GM06990 (cell line): Measurements from ENCODE around the gene MICAL3.

ENCODE experiments used
- DNase-seq: peaks from one replicate; pipeline ENCODE4 v3.0.0-alpha.2; 2011; ENCODE audit not compliant: insufficient read length; ENCODE audit errors: extremely low read depth
- H3K27me3 ChIP-seq: replicated peaks from 2 replicates; pipeline ENCODE4 v1.6.0; 2011; ENCODE audit warnings: low read length; ENCODE audit not compliant: control insufficient read depth, insufficient read depth
- H3K36me3 ChIP-seq: 2 replicates; pipeline ENCODE4 v1.5.1; 2011; ENCODE audit warnings: low read length; ENCODE audit not compliant: control insufficient read depth, insufficient read depth
- H3K4me3 ChIP-seq: replicated peaks from 2 replicates; pipeline ENCODE4 v1.5.1; 2011; ENCODE audit warnings: low read depth, mild to moderate bottlenecking, control low read depth, low read length
- CTCF ChIP-seq: IDR thresholded peaks from 2 replicates; pipeline ENCODE4 v1.5.1; 2011; ENCODE audit warnings: low read length, control low read depth, mild to moderate bottlenecking, inconsistent platforms; ENCODE audit not compliant: insufficient read depth, poor library complexity, severe bottlenecking

MICAL3 gene

GRCh38 chr22:17868771-17869170 is 155.6 kb downstream of the MICAL3 start:
- Histone ChIP-seq H3K4me3 (no peak overlapping the region), H3K27me3 (no peaks in the 10 kb centered on the region), H3K36me3 (peaks cover 3% of the 10 kb centered on the region)
- DNase-seq, result no peak
- no peak for TF ChIP-seq CTCF

- no peak for DNase-seq
- TF ChIP-seq CTCF, result no peak
- no peak overlapping the region for H3K4me3 ChIP-seq
- H3K36me3 ChIP-seq, result peaks cover 3% of the 10 kb centered on the region
- no peaks in the 10 kb centered on the region for H3K27me3 ChIP-seq
Measured at GRCh38 chr22:17867160-17867785, 157.1 kb downstream of the MICAL3 start.

- Histone ChIP-seq H3K4me3 (no peak overlapping the region), H3K27me3 (no peaks in the 10 kb centered on the region), H3K36me3 (peaks cover under 1% of the 10 kb centered on the region)
- no peak for TF ChIP-seq CTCF
- no peak for DNase-seq
Measured at GRCh38 chr22:17866621-17867020, 157.7 kb downstream of the MICAL3 start.

- no peak for DNase-seq
- TF ChIP-seq CTCF, result no peak
- Histone ChIP-seq H3K27me3 (no peaks in the 10 kb centered on the region), H3K4me3 (no peak overlapping the region), H3K36me3 (no peaks in the 10 kb centered on the region; the same call in none of the 2 replicates)
Measured at GRCh38 chr22:17866127-17866526, 158.2 kb downstream of the MICAL3 start.

- Histone ChIP-seq H3K4me3 (no peak overlapping the region), H3K27me3 (no peaks in the 10 kb centered on the region), H3K36me3 (no peaks in the 10 kb centered on the region; the same call in none of the 2 replicates)
- DNase-seq, result no peak
- TF ChIP-seq CTCF, result no peak
Measured at GRCh38 chr22:17865183-17866055, 158.9 kb downstream of the MICAL3 start.
